ENCODE data around the gene HIGD1A. TPM values are rescaled to one million over a fixed set of nuclear protein-coding genes. Genes with fewer than 3 reads are reported as not detected.

HIGD1A gene
- total RNA-seq, 1 experiment from 2014 or later: 182 TPM

- no peak for DNase-seq (ENCODE audit: low spot score)
Observed at GRCh38 chr3:42735615-42736014, 68.7 kb downstream of the HIGD1A start.

- DNase-seq (ENCODE audit: low spot score): no peak
Observed at GRCh38 chr3:42735019-42735418, 69.3 kb downstream of the HIGD1A start.

- DNase-seq (ENCODE audit: low spot score): no peak
Observed at GRCh38 chr3:42734263-42734860, 69.9 kb downstream of the HIGD1A start.

- DNase-seq (ENCODE audit: low spot score): no peak
Observed at GRCh38 chr3:42733501-42734262, 70.6 kb downstream of the HIGD1A start.

Other genes with a start within 250 kb of the HIGD1A start
- gene SEC22C, start 222.5 kb downstream of the HIGD1A start, total RNA-seq (2014; rRNA removed; shearing (Covaris generic)): 42.4 and 48.1 TPM in 2 replicates
- gene SS18L2, start 213.6 kb downstream of the HIGD1A start, total RNA-seq (2014; rRNA removed; shearing (Covaris generic)): 32.2 and 41.9 TPM in 2 replicates
- 3.8 and 6.2 TPM in 2 replicates for gene NKTR, start 203.8 kb downstream of the HIGD1A start, total RNA-seq (2014; rRNA removed; shearing (Covaris generic))
- gene ZBTB47, start 150.8 kb downstream of the HIGD1A start, total RNA-seq (2014; rRNA removed; shearing (Covaris generic)): 1.9 and 3.8 TPM in 2 replicates
- not detected in 2 replicates for gene KLHL40, start 119.0 kb downstream of the HIGD1A start, total RNA-seq (2014; rRNA removed; shearing (Covaris generic))
- not detected in 2 replicates for gene HHATL, start 101.7 kb downstream of the HIGD1A start, total RNA-seq (2014; rRNA removed; shearing (Covaris generic))
- not detected in 2 replicates for gene CCDC13, start 31.2 kb downstream of the HIGD1A start, total RNA-seq (2014; rRNA removed; shearing (Covaris generic))
- not detected in 2 replicates for gene ACKR2, start 5.0 kb upstream of the HIGD1A start, total RNA-seq (2014; rRNA removed; shearing (Covaris generic))
- gene CYP8B1, start 71.4 kb upstream of the HIGD1A start, total RNA-seq (2014; rRNA removed; shearing (Covaris generic)): not detected in 2 replicates
- 0.06 TPM in 1 of 2 replicates, not detected in the other for gene ZNF662, start 101.7 kb upstream of the HIGD1A start, total RNA-seq (2014; rRNA removed; shearing (Covaris generic))
- gene GASK1A, start 174.8 kb upstream of the HIGD1A start, total RNA-seq (2014; rRNA removed; shearing (Covaris generic)): 0.08 and 0.14 TPM in 2 replicates